ENCODE results near the gene HMGB4. TPM values are rescaled to one million over a fixed set of nuclear protein-coding genes. Genes with fewer than 3 reads are reported as not detected.

The HMGB4 gene
- total and polyA plus RNA-seq, 9 donors = not detected

DNA sequence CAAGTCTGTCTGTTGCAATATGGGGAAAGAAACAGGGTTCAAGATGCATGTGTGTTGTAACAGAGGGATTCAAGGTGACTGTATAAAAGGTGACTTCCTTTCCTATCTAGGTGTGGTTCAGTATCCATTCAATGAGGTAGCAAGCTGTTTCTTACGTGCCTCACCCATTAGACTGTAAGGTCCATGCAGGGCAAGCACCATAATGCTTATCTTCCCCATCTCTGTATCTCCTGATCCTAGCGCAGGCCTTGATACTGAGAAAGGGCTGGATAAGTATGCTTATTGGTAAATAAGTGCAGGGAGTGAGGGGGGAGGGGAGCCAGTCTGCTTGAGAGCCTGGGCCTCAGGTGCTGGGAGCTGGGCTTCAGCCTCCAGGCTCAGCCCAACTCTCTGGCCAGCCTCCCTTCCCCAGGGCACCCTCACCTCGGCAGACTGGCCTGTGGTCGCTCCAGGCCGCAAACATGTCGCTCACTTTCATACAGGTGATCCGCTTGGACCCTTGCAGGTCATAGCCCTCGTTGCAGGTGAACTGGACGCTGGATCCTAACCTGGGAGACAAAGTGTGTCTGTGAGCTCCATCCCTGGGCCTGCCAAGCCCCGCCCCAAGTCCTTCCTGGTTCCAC, 44.5 kb upstream of the HMGB4 start:
- DNase-seq = no peak
- intact Hi-C loops (cut with DNase I) = no loop called here
- Histone ChIP-seq H3K27ac (no peak overlapping the region), H3K4me3 (no peak overlapping the region), H3K36me3 (no peaks in the 10 kb centered on the region), H3K4me1 (ENCODE audit: insufficient read depth) (no peaks in the 10 kb centered on the region), H3K9me3 (no peaks in the 10 kb centered on the region), H3K27me3 (no peaks in the 10 kb centered on the region)
- no peak for TF ChIP-seq EP300 (IDR thresholded peaks at IDR 0.05)
- TF ChIP-seq POLR2A (IDR thresholded peaks at IDR 0.05) = no peak
- no peak for TF ChIP-seq CTCF (IDR thresholded peaks at IDR 0.05)
- 75 to 83% (median 78%) methylated on average over 10 of the region's 10 CpGs for WGBS, 3 donors

DNA sequence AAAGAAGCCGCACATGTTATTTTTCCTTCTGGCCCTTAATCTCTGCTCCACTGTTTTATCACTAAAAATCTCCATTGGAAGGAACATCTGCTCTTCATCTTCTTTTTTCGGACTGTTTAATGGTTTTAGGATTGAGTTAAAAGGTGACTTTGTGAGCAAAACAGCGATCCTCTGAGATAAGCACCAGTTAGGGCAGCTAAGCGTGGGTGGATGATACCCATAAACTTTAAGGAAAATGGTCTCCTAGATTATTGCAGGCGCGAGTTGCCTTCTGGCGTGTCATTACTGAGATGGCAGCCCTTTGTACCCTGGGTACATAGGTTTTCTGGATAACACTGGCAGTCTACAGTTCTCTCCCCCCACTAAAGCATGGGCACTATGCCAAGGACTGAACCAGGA, 44.0 kb upstream of the HMGB4 start:
- no peaks in the 10 kb centered on the region for H3K27me3 ChIP-seq
- H3K9me3 ChIP-seq = no peaks in the 10 kb centered on the region
- 55 to 64% (median 56%) methylated on average over 7 of the region's 7 CpGs for WGBS, 3 donors
- no peaks in the 10 kb centered on the region for H3K36me3 ChIP-seq
- TF ChIP-seq EP300 (IDR thresholded peaks at IDR 0.05) (no peak), CTCF (IDR thresholded peaks at IDR 0.05) (no peak), POLR2A (IDR thresholded peaks at IDR 0.05) (no peak)
- no peak overlapping the region for H3K27ac ChIP-seq
- no peak overlapping the region for H3K4me3 ChIP-seq
- intact Hi-C loops (cut with DNase I) = no loop called here
- no peak for DNase-seq
- H3K4me1 ChIP-seq (ENCODE audit: insufficient read depth) = no peaks in the 10 kb centered on the region

DNA sequence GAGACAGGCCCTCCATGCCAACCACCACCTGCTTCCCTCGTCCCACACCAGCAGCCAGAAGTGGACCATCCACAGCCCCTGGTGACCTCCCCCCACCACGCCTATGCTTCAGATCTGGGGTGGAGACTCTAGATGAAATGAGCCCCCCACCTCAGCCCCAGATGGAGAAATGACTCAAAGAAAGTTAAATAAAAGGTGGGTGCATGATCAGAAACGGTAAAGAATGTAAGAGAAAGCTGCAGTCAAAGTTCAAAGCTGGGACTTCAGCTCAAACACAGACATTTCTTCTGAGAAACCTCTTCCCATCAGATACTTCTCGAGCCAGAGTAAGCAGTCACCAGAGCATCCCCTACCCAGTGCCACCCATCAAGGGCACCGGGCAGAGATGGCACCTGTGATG, 43.1 kb upstream of the HMGB4 start:
- Histone ChIP-seq H3K4me3 (no peak overlapping the region), H3K9me3 (no peaks in the 10 kb centered on the region), H3K4me1 (ENCODE audit: insufficient read depth) (no peaks in the 10 kb centered on the region), H3K27ac (no peak overlapping the region), H3K27me3 (no peaks in the 10 kb centered on the region), H3K36me3 (no peaks in the 10 kb centered on the region)
- WGBS, 3 donors = 67 to 78% (median 75%) methylated on average over 5 of the region's 5 CpGs
- no peak for DNase-seq
- TF ChIP-seq EP300 (IDR thresholded peaks at IDR 0.05) = no peak
- no peak for TF ChIP-seq POLR2A (IDR thresholded peaks at IDR 0.05)
- TF ChIP-seq CTCF (IDR thresholded peaks at IDR 0.05) = no peak
- intact Hi-C loops (cut with DNase I) = no loop called here

DNA sequence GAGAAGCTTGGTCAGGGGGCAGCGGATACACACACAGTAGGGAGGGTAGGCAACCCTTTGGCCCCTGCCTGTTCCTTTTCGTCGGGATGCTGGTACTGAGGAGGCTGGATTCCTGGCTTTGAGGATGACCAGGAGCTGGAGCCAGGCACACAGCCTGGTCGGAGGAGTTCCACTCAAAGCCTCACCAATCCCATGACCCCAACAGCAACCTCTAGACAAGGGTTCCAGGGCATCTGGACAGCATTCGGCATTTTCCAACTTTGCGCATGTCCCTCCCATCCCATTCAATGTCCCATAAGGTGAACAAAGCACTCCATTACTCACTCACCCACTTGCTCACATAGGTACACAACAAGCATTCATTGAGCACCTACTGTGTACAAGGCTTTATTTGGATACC, 42.6 kb upstream of the HMGB4 start:
- intact Hi-C loops (cut with DNase I) = no loop called here
- Histone ChIP-seq H3K36me3 (no peaks in the 10 kb centered on the region), H3K4me3 (no peak overlapping the region), H3K4me1 (ENCODE audit: insufficient read depth) (no peaks in the 10 kb centered on the region), H3K9me3 (no peaks in the 10 kb centered on the region), H3K27ac (no peak overlapping the region), H3K27me3 (no peaks in the 10 kb centered on the region)
- TF ChIP-seq EP300 (IDR thresholded peaks at IDR 0.05) (no peak), POLR2A (IDR thresholded peaks at IDR 0.05) (no peak), CTCF (IDR thresholded peaks at IDR 0.05) (no peak)
- 79 to 92% (median 92%) methylated on average over 6 of the region's 6 CpGs for WGBS, 3 donors
- DNase-seq = no peak
